GM18868 (cell line): Measurements from ENCODE around the gene HMCN2.

Experiments used
- ATAC-seq: cut with Tn5 transposase; IDR thresholded peaks from one replicate; pipeline ENCODE4 v1.9.1; 2021; ENCODE audit warnings: mild to moderate bottlenecking, moderate library complexity; ENCODE audit not compliant: unreplicated experiment

HMCN2 gene

DNA sequence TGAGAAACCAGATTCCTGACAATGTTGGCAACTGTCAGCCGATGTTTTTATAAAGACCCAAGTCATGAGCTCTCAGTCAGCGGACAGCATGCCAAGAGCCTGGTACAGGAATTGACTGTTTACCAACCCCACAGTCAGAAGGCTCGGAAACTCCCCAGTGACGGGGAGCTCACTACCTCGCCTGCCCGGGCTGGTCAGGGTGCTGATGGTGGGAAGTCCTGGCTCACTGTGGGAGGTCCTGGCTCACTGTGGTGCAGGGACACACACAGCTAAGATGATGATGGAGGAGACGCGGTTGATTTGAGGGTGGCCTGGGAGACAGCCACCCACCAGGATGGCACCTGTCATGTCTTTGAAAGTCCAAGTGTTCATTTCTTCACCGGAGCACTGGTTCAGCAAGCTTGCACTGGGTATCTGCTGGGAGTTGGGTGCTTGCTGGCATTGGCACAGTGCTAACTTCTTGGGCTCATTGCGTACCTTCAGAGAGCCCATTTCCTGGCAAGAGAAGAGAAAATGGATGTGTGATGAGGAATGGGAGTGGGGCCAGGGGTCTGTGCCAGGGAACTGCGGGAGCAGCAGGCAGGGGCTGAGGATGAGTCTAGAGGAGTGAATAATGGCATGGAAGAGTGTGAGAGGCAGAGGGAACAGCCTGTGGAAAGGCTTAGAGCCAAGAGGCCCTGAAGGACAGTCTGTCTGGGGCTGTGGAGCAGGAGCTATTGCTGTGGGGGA, 194.5 kb downstream of the HMCN2 start:
- no peak for ATAC-seq

DNA sequence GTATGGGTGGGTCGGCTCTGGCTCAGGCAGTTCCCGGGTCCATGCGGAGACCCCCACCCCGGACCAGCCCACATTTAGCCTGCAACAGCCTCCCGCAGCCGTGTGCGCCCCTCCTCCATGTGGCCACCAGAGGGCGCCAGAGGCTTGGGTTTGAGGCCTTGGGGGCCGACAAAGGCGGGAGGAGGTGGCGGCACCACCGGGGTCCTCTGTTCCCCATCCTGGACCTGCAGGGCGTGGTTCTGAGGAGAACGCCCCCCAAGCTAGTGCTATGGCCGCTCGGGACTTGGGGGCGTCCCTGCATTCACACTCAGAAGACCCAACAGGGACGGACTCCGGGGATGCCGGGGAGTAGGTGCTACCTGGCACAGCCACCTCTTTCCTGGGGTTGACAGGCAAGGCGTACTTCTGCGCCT, 195.7 kb downstream of the HMCN2 start:
- no peak for ATAC-seq

DNA sequence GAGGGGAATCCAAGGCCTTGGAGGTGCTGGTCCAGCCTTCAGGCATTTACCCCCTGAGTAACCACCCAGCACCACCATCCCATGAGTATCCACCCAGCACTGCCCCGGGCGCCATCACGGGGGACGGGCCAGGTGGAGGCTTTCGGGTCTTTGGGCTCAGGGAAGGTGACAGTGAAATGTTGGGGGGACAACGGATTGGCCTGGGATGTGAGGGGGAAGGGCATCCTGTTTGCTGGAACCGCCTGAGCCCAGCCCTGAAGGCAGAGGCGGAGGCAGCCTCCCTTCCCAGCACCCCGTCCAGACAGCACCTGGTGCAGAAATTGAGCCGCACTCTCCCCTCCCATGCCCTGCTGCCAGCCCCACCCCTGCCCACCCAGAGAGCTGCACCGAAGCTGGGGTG, 196.2 kb downstream of the HMCN2 start:
- no peak for ATAC-seq

DNA sequence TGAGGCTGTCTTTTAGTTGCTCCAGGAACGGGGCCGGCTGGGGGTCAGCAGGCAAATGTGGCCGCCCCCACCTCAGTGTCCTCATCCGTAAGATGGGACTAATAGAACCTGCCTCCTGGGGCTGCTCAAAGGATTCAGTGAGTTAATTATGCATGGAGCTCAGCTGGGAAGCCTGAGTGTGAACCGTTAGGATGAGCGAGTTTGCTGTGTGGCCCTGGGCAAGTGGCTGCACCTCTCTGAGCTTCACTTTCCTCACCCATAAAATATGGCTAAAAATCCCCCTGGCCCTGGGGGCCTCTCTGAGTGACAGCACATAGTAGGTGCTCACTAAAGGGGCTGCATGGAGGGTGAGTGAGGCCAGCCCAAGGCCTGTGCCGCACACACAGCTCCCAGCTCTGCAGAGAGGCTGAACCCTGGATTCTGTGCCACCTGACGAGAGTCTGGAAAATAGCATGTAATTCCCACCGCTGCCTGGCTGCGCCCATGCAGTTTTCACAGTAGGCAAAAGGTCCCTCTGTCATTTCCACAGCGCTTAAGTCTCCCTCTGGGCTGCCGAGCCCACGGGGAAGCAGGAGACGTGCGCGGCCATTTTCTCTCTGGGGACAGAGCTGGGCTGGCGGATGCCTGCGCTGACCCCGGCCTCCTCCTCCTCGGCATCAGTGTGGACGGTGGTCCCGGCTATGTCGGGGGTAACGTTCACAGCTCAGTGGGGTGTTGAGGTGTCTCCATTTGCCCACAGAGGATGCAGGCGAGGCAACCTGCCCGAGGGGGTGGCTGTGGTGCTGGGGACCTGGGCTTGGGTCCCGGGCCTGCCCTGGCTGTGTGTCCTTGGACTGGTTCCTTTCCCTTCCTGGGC, 197.4 kb downstream of the HMCN2 start:
- no peak for ATAC-seq

DNA sequence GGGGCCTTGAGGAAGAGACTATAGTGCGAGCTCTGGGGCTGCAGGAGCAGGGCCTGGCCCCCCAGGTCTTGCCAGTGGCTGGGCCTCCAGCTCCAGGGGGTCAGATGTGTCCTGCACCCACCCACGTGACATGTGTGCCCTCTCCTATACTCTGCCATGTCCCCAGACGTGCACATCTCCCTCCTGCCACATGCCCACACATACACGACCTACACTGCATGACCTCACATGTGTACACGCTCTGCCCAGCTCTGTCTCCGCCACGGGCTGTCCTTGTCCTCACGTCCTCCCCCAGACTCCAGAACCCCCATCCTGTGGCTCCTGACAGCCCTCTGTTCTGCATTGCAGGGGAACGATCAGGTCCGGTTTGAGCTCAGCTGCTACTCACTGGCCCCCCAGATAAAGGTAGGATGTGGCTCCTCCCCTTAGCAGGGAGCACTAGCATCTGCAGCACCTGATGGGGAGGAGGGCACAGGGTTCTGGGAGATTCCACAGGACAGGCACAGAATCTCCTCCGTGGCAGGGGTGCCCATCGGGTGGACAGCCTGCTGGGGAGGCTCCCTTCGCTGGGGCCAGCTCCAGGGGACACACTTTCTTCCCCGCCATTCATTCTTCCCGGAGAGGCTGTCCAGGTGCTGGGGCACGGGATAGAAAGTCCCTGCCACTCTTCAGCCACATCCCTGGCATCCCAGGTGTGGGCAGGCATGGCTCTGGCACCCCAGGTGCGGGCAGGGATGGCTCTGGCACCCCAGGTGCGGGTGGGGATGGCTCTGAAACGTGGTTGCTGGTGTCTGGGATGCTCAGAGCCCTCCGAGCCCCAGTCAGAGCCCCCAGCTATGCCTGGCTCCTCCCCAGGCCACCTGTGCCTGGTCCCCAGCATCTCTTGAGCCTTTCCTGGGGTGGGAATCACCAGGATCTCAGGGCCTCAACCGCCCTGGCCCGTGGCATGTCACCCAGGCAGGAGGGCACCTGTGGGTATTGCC, 198.5 kb downstream of the HMCN2 start:
- no peak for ATAC-seq

DNA sequence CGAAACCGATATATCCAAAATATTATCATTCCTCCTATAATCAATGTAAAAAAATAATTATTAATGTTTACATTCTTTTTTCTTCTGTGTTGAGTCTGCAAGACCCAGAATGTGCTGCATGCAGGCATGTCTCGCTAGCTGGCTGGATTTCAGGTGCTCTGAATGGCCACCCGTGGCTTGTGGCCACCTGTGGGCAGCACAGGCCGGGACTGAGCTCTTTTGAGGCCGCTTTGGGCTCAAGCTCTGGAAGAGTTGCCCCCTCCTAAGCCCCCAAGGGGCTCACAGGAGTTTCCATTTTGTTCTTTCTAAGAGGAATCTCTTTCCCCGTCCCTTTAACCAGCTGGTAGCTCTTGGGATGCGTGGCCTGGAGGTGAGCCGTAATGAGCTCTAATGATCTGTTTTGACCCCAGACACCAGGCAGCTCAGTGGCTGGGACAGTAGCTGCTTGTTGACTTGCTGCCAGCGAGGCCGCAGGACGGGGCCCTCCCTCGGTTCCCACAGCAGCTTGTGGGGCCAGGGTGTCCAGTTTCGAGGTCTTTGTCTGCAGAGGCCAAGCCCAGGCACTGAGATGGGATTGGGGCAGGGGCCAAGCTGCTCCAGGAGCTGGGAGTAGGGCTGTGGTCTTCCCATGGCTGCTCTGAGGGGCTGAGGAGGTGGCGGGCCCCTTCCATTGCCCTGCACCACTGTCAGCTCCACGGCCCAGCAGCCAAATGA, 200.0 kb downstream of the HMCN2 start:
- no peak for ATAC-seq

DNA sequence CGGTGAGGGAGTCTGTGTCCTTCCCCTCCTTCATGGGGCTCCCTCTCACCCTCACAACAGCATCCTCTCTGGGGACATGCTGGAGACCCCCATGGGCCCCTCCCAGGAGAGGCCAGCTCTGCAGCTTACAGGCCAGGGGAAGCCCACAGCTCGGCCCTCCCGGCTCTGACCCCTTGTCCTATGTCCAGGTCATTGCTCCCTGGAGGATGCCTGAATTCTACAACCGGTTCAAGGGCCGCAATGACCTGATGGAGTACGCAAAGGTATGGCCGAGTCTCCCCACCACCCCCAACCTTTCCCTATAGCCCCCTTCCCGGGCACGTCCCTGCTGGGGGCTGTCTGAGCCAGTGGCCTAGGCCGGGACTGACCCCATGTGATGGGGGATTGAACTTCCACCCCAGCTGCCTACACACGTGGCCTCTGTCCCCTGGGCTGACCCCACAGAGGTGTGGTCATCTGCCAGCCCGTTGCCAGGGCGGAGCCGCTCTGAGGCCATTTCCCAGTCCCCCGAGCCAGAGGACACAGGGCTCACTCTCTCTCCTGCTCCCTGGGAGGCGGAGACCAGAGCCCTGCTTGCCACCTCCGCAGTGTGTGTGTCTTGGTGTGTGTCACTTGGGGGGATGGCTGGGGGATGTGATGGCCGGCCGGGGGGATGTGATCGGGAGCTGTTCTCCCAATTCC, 201.1 kb downstream of the HMCN2 start:
- ATAC-seq = no peak

DNA sequence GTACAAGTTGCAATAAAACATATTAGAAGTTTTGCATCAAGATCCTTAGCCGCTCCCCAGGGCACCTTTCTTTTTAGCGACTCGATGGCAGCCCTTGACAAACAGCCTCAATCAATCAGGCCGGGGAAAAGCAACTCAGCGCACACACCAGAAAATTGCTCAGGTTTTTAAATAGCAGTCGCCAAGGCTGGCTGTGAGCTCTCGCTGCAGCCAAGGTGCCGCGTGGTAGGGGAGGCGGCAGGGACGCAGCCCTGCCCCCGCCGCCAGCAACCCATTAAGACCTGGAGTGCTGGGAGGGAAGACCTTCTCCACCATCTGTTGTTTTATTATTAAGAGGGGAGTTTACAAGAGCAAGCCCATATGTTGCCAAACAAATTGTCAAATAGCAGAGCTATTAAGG, 201.8 kb downstream of the HMCN2 start:
- no peak for ATAC-seq

DNA sequence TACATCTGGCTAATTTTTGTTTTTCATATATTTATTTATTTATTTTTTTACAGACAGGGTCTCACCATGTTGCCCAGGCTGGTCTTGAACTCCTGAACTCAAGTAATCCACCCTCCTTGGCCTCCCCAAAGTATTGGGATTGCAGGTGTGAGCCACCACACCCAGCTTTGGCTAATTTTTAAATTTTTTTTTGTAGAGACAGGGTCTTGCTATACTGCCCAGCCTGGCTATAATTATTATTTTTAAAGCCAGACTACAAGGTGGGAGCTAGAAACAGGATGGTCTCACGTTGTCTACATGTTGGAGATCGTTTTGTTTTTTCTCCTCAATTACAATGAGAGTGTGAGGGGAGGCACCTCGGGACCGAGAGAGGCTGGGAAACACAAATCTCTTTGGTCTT, 203.0 kb downstream of the HMCN2 start:
- ATAC-seq = no peak

DNA sequence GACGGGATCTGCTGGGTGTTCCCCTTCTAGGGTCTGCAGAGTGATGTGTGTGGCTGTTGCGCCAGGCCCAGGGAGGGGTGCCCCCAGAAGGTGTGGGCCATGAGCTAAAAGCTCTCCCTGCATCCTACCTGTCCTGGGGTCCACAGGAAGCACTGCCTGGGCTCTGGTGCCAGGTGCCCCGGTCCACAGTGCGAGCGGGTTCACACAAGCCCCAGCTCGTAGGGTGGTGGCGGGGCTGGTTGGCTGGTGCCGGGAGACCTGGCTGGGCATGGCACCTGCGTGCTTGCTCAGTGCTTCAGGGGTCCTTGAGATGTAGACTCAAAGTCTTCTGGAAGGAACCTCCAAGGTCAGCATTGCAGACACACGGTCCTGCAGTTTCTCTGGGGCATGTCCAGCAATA, 204.7 kb downstream of the HMCN2 start:
- ATAC-seq = no peak

DNA sequence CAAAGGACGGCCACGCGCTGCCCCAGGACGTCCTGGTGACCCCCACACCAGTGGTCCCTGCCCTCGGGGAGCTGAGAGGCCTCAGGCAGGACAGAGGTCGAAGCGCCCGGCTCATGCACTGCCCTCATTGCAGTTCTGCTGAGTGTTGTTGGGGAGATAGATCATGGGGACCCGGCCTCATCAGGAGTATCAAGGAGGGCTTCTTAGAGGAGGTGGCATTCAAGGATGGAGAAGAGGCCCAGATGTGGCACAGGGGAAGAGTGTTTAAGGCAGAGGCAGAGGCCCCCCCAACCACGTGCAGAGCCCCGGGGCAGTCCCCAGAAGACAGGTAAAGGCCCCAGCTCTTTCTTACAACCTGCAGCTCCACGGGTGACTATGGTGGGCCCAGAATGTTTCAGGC, 205.4 kb downstream of the HMCN2 start:
- ATAC-seq = no peak

DNA sequence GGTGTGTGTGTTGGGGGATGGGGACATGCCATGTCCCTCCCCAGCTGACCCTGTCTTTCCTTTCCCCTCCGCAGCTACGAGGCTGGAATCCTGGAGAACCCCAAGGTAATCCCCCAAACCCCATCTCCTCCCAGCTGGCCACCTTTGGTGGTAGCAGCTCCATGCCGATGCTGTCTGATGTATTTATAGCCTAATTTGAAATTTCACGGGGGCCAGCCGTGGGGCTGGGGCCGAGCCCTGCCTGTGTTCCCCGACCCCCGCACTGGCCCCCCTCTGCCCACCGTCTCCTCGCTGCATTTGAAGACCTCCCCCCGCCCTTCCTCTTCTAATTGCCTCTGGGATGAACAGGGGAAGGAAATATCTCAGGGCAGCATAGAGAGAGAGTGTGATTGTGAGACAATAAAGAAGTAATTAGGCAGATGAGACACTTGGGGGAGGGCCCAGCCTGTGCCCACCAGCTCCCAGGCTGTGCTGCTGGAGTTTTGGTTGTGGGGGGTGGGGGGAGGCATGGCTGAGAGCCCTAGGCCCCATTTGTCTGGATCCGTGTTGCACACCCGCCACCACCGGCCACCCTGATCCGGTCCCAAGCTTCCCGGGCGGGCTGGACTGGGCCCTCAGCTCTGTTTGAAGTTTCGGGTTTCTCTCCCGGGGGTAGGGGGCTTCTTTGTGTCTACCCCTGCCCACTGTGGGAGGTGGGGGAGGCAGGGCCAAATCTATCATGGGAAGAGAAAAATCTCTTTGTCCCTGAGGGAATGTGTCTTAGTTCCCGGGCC, 206.0 kb downstream of the HMCN2 start:
- ATAC-seq = no peak

DNA sequence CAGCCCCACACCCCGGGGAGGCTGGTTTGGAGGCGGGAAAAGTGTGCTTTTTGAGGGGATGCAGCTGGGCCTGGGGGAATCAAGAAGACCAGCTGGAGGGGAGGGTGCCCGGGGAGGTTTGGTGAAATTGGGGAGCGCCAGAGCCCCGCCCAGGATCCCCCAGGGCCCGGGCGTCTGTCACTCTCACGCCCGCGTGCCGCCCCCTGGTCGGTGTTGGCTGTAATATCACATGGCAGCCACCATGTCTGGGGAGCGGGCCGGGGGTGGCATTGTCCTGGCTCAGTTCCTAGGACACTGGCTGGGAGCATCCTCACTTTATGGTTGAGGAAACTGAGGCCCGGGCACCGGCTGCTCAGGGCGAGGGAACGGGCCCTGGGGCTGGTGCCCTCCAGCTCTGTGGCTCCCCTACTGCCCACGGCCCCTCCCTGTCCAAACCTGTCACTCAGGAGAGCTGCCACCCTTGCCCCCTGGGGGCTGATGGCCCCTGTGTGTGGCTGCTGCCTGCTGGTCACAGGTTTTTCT, 206.7 kb downstream of the HMCN2 start:
- no peak for ATAC-seq

DNA sequence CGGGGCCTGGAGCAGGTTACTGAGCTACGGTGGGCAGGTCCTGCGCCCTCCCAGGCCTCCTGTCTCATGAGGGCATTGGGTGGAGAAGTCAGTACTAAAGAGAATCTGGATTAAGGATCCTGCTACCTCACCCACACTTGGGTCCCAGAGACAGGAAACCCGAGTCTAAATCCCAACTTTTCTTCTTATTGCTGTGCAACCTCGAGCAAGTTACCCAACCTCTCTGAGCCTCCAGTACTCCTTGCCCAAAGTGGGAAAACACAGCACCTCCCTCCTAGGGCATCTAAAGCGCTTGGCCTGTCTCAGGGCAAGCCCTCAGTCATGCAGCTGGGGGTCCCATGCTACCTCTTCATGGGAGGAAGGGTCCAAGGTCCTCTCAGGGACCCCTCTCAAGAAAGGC, 207.4 kb downstream of the HMCN2 start:
- ATAC-seq = no peak

DNA sequence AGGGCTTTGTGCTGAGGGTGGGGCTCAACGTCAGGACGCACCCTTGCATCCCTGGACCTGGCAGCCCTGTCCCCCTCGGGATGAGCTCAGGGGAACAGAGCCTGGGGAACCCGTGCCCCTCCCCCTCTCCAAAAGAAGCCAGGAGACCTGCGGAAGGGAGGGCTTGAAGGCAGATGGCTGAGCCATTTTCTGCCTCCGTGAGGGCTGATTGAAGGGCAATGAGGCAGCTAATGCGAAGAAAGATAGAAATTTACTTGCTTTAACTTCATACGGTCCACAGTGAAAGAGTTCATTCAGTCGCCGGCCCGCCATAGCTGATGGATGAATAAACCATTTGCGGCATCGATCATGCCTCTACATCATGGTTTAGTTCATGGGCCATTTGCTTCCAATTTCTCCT, 208.0 kb downstream of the HMCN2 start:
- ATAC-seq = no peak

DNA sequence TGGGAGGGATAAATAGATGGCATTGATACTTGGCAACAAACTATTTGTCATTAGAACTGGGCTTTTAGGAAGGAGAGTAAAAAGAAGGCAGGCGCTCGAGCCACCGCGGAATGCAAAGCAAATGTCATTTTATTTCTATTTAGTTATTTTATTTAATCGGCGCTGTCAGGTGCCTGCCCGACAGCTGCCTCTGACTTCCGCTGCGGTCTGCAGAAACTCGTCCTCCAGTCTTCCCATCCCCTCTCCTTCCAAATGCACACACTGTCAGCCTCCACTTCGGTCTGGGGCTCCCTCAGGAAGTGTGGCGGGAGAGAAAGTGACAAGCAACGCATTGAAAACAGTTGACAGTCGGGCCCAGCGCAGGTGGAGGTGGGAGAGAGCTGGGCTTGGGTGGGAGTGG, 208.5 kb downstream of the HMCN2 start:
- ATAC-seq = no peak

DNA sequence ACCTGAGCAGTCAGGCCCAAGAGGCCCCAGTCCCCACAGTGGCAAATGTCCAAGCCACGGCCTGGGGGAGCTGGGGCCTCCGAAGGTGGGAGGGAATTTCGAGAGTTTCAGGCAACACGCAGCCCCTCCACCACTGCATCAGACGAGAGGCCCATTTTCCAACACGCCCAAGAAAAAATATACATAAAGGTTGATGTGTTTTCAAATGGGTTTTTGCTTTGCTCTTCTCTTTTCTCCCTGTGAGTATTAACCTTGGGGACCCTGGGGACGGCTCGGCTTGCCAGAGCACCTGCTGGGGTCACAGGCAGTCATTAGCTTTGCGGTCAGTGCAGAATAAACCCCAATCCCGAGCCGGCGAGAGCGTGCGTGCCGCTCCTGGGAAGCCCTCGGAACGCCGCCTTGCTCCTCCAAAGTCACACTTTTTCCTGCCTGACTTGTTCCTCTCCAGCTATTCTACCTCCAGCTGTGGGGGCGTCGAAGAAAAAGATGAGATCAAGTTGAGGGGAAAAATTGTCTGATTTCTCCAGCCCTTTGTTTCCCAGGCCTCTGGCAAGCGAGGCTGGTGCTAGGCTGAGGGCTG, 210.7 kb downstream of the HMCN2 start:
- no peak for ATAC-seq

DNA sequence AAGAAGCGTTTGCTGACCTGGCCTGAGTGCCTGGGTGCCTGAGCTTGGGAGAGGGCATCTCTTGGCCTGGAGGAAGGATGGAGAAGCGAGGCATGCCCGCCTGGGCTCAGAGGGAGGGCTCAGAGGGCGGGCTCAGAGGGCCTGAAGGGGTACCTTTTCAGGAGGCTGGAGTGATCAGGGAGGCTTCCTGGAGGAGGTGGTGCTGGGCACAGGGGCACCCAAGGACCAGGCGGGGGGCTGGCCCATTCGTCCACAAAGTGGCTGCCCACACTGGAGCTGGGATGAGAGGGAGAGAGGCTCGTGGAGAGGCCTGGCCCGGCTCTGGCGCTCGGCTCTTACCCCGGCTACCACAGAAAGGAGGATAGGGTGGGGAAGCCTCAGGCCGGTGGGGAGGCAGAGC, 212.0 kb downstream of the HMCN2 start:
- no peak for ATAC-seq

DNA sequence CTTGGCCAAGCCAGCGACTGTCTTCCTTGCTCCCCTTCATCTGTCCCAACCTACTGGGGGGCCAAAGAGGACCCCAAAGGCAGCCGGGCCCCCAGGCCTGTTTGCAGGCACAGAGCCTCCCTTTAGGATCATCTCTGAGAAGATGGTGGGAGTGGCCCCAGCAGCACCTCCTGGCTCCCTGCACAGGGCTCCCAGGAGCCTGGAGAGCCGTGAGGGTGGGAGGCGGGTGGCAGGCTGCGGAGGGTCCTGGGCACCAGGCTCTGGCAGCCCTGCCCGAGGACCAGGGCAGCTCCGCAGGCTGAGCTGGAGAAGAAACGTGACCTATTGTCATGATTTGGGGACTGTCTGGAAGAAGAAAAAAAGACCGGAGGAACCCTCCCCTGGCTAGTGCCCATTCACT, 212.6 kb downstream of the HMCN2 start:
- ATAC-seq = no peak
